GF-D8 (cell line): ENCODE measurements around the gene EPYC.

ENCODE experiments used
- DNase-seq: peaks from one replicate; lab custom pipeline; 2025; lab: John Stamatoyannopoulos, UW

The EPYC gene

GRCh38 chr12:91004872-91005271 lies at the start of gene EPYC:
EPYC (minus strand) TSS chr12:91004972; CDS start chr12:91002565, 2,407 bp downstream.
- DNase-seq, result no peak

GRCh38 chr12:91053951-91054715 lies 49.4 kb upstream of the EPYC start:
- DNase-seq, result no peak

GRCh38 chr12:91052026-91052425 lies 47.3 kb upstream of the EPYC start:
- DNase-seq, result no peak

- DNase-seq, result no peak
Observed at GRCh38 chr12:91044586-91044985, 39.8 kb upstream of the EPYC start.

GRCh38 chr12:91043408-91043807 lies 38.6 kb upstream of the EPYC start:
- DNase-seq, result no peak

- no peak for DNase-seq
Observed at GRCh38 chr12:91040096-91040755, 35.5 kb upstream of the EPYC start.

GRCh38 chr12:91037276-91037675 lies 32.5 kb upstream of the EPYC start:
- DNase-seq, result no peak

GRCh38 chr12:91033251-91033650 lies 28.5 kb upstream of the EPYC start:
- DNase-seq, result peak; percentile 38

- DNase-seq, result no peak
Observed at GRCh38 chr12:91023326-91024004, 18.7 kb upstream of the EPYC start.

- DNase-seq, result no peak
Observed at GRCh38 chr12:91021076-91021475, 16.3 kb upstream of the EPYC start.

- no peak for DNase-seq
Observed at GRCh38 chr12:91019455-91019854, 14.7 kb upstream of the EPYC start.

- DNase-seq, result no peak
Observed at GRCh38 chr12:91017511-91018263, 12.9 kb upstream of the EPYC start.

GRCh38 chr12:91017043-91017442 lies 12.3 kb upstream of the EPYC start:
- no peak for DNase-seq

- DNase-seq, result no peak
Observed at GRCh38 chr12:91009319-91009950, 4.7 kb upstream of the EPYC start.

GRCh38 chr12:91007531-91008290 lies 2.9 kb upstream of the EPYC start:
- no peak for DNase-seq

- no peak for DNase-seq
Observed at GRCh38 chr12:91003737-91004136, 1.0 kb downstream of the EPYC start.

- DNase-seq, result no peak
Observed at GRCh38 chr12:91001306-91001705, 3.5 kb downstream of the EPYC start.

GRCh38 chr12:90999966-91000365 lies 4.8 kb downstream of the EPYC start:
- DNase-seq, result no peak

GRCh38 chr12:90999527-90999926 lies 5.2 kb downstream of the EPYC start:
- no peak for DNase-seq

- no peak for DNase-seq
Observed at GRCh38 chr12:90995010-90995409, 9.8 kb downstream of the EPYC start.

GRCh38 chr12:90991952-90992465 lies 12.8 kb downstream of the EPYC start:
- no peak for DNase-seq
